ENCODE results near the gene ERICH2. TPM values are rescaled to one million over a fixed set of nuclear protein-coding genes. Genes with fewer than 3 reads are reported as not detected.

Gene ERICH2
- polyA plus RNA-seq, 1 of the 3 experiments (the other 2 are of a cell fraction) = not detected

- no peak overlapping the region for H2AFZ ChIP-seq (ENCODE audit: low read depth)
- H3K4me1 ChIP-seq (ENCODE audit: control insufficient read depth in 1 of 2, insufficient read depth in 2 of 2, low read depth in 1 of 2, low read length in 1 of 2) = peaks cover 0 to 4% of the 10 kb centered on the region in 2 experiments; a peak in 1 of 4 replicates
- no peak overlapping the region for H3K4me2 ChIP-seq
- ChIA-PET POLR2A (no interaction called here), CTCF (no interaction called here)
- DNase-seq = no peak
- no peak for TF ChIP-seq ELF1 (IDR thresholded peaks at IDR 0.05)
- TF ChIP-seq FOSL2 (IDR thresholded peaks at IDR 0.05; ENCODE audit: borderline replicate concordance, low read depth) = no peak
- no peak for TF ChIP-seq USF1 (IDR thresholded peaks at IDR 0.05; ENCODE audit: borderline replicate concordance, low read depth)
- no peak for TF ChIP-seq NRF1 (IDR thresholded peaks at IDR 0.05; ENCODE audit: low read depth, low read length)
- TF ChIP-seq MEF2A (IDR thresholded peaks at IDR 0.05; ENCODE audit: borderline replicate concordance, low read depth) = no peak
- TF ChIP-seq USF2 (IDR thresholded peaks at IDR 0.05; ENCODE audit: borderline replicate concordance, low read depth, low read length) = no peak
- no peak for TF ChIP-seq CTCF (IDR thresholded peaks at IDR 0.05)
- no peak for TF ChIP-seq EP300 (IDR thresholded peaks at IDR 0.05; ENCODE audit: borderline replicate concordance in 1 of 2, low read depth in 1 of 2, low read length in 1 of 2)
- no peak for TF ChIP-seq RAD21 (IDR thresholded peaks at IDR 0.05; ENCODE audit: low read length)
- no peak for TF ChIP-seq TAF1 (IDR thresholded peaks at IDR 0.05; ENCODE audit: borderline replicate concordance, low read depth, low read length)
- no peak for TF ChIP-seq PBX3 (IDR thresholded peaks at IDR 0.05)
- no peak for TF ChIP-seq MAX (IDR thresholded peaks at IDR 0.05; ENCODE audit: low read depth)
- no peak for TF ChIP-seq RCOR1 (IDR thresholded peaks at IDR 0.05; ENCODE audit: low read length)
- no peak overlapping the region for H3K9ac ChIP-seq
- H3K27ac ChIP-seq (ENCODE audit: low read depth in 2 of 2, low read length in 1 of 2) = no peak overlapping the region
- peaks cover 32% of the 10 kb centered on the region; the same call in 1 of the 2 replicates for H3K27me3 ChIP-seq (ENCODE audit: insufficient read depth)
- H3K4me3 ChIP-seq (ENCODE audit: low read depth in 2 of 2, low read length in 1 of 2) = no peak overlapping the region
- no peaks in the 10 kb centered on the region for H3K9me2 ChIP-seq
- no peaks in the 10 kb centered on the region for H3F3A ChIP-seq (replicated peaks; ENCODE audit: insufficient read depth)
- WGBS (ENCODE audit: low lambda C conversion rate) = 18% methylated on average over 5 of the region's 5 CpGs
- no peaks in the 10 kb centered on the region for H3K9me3 ChIP-seq
- H3K79me2 ChIP-seq (ENCODE audit: insufficient read depth) = no peaks in the 10 kb centered on the region
- H4K20me1 ChIP-seq (ENCODE audit: insufficient read depth) = no peaks in the 10 kb centered on the region
- H3K36me3 ChIP-seq (replicated peaks in 1 of 2; ENCODE audit: control insufficient read depth in 1 of 2, insufficient read depth in 2 of 2, low read length in 1 of 2) = no peaks in the 10 kb centered on the region
Measured at GRCh38 chr2:170828533-170828916, 58.3 kb downstream of the ERICH2 start.

- H3K9me2 ChIP-seq = no peaks in the 10 kb centered on the region
- H3K9ac ChIP-seq = no peak overlapping the region
- TF ChIP-seq FOXJ3 (CRISPR knock-in tag; IDR thresholded peaks at IDR 0.05) = no peak
- no peak for TF ChIP-seq SIN3A (IDR thresholded peaks at IDR 0.05; ENCODE audit: borderline replicate concordance, low read depth, low read length)
- TF ChIP-seq JUND (IDR thresholded peaks at IDR 0.05) = no peak
- no peak for TF ChIP-seq SMC3 (IDR thresholded peaks at IDR 0.05; ENCODE audit: low read depth, low read length)
- TF ChIP-seq REST (IDR thresholded peaks at IDR 0.05; ENCODE audit: low read depth, low read length) = no peak
- no peak for TF ChIP-seq RAD21 (IDR thresholded peaks at IDR 0.05; ENCODE audit: low read length)
- TF ChIP-seq FOXM1 (IDR thresholded peaks at IDR 0.05; ENCODE audit: low read depth) = no peak
- H3K79me2 ChIP-seq (ENCODE audit: insufficient read depth) = no peaks in the 10 kb centered on the region
- H3F3A ChIP-seq (replicated peaks; ENCODE audit: insufficient read depth) = no peaks in the 10 kb centered on the region
- CTCF ChIA-PET = interaction anchor here (0.6 to 1.4 kb wide), 2 partner anchors 14 to 467 kb away, joined by 3 read pairs; no protein-coding TSS in a partner anchor
- no peak for DNase-seq
- no peaks in the 10 kb centered on the region for H3K4me1 ChIP-seq (ENCODE audit: control insufficient read depth in 1 of 2, insufficient read depth in 2 of 2, low read depth in 1 of 2, low read length in 1 of 2)
- H3K4me2 ChIP-seq = no peak overlapping the region
- WGBS (ENCODE audit: low lambda C conversion rate) = 27% methylated on average over 2 of the region's 2 CpGs
- no peak overlapping the region for H3K27ac ChIP-seq (ENCODE audit: low read depth in 2 of 2, low read length in 1 of 2)
- no peaks in the 10 kb centered on the region for H4K20me1 ChIP-seq (ENCODE audit: insufficient read depth)
- no peak overlapping the region for H3K4me3 ChIP-seq (ENCODE audit: low read depth in 2 of 2, low read length in 1 of 2)
- peaks cover 28% of the 10 kb centered on the region; the same call in 1 of the 2 replicates for H3K27me3 ChIP-seq (ENCODE audit: insufficient read depth)
- H3K36me3 ChIP-seq (replicated peaks in 1 of 2; ENCODE audit: control insufficient read depth in 1 of 2, insufficient read depth in 2 of 2, low read length in 1 of 2) = no peaks in the 10 kb centered on the region
- no peaks in the 10 kb centered on the region for H3K9me3 ChIP-seq
- POLR2A ChIA-PET = no interaction called here
- no peak overlapping the region for H2AFZ ChIP-seq (ENCODE audit: low read depth)
Measured at GRCh38 chr2:170829036-170829435, 58.9 kb downstream of the ERICH2 start.

Data from SK-N-SH (cell line).